GM23248 (cell line): ENCODE measurements around the gene HOXA3. TPM values are rescaled to one million over a fixed set of nuclear protein-coding genes. Genes with fewer than 3 reads are reported as not detected.

Source experiments
- DNase-seq: peaks from one replicate; pipeline ENCODE4 v3.0.0-alpha.2; 2015
- H2AFZ ChIP-seq: fragments of 200-600 bp; sonication (generic); 2 replicates; pipeline ENCODE4 v1.6.1; 2016; ENCODE audit warnings: antibody characterized with exemption
- H3F3A ChIP-seq: fragments of 200-600 bp; sonication (generic); 2 replicates; pipeline ENCODE4 v1.6.1; 2016; ENCODE audit warnings: mild to moderate bottlenecking, antibody characterized with exemption, mixed run types; ENCODE audit not compliant: insufficient read depth
- H3K27ac ChIP-seq: fragments of 200-600 bp; sonication (generic); 2 replicates; pipeline ENCODE4 v1.5.1; 2016; ENCODE audit warnings: mild to moderate bottlenecking
- H3K27me3 ChIP-seq: fragments of 200-600 bp; sonication (generic); replicated peaks from 2 replicates; pipeline ENCODE4 v1.6.1; 2016; ENCODE audit warnings: mild to moderate bottlenecking; ENCODE audit not compliant: insufficient read depth
- H3K36me3 ChIP-seq: fragments of 200-600 bp; sonication (generic); 2 replicates; pipeline ENCODE4 v1.6.1; 2016; ENCODE audit warnings: low read depth, mild to moderate bottlenecking
- H3K4me1 ChIP-seq: fragments of 200-600 bp; sonication (generic); 2 replicates; pipeline ENCODE4 v1.6.1; 2016; ENCODE audit warnings: mild to moderate bottlenecking; ENCODE audit not compliant: insufficient read depth
- H3K4me2 ChIP-seq: fragments of 200-600 bp; sonication (generic); one replicate; pipeline ENCODE4 v1.6.1; 2016; ENCODE audit warnings: mild to moderate bottlenecking; ENCODE audit not compliant: unreplicated experiment
- H3K4me3 ChIP-seq: fragments of 200-600 bp; sonication (generic); 2 replicates; pipeline ENCODE4 v1.5.1; 2016; ENCODE audit warnings: mild to moderate bottlenecking
- H3K79me2 ChIP-seq: fragments of 200-600 bp; sonication (generic); 2 replicates; pipeline ENCODE4 v1.6.1; 2016; ENCODE audit warnings: mild to moderate bottlenecking; ENCODE audit not compliant: insufficient read depth
- H3K9ac ChIP-seq: fragments of 200-600 bp; sonication (generic); 2 replicates; pipeline ENCODE4 v1.6.1; 2016; ENCODE audit warnings: mild to moderate bottlenecking
- H3K9me2 ChIP-seq: fragments of 200-600 bp; sonication (generic); 2 replicates; pipeline ENCODE4 v1.6.1; 2016; ENCODE audit warnings: mixed run types, mild to moderate bottlenecking, moderate library complexity; ENCODE audit not compliant: insufficient read depth
- H3K9me3 ChIP-seq: fragments of 200-600 bp; sonication (generic); one replicate; pipeline ENCODE4 v1.6.1; 2017; ENCODE audit warnings: low read depth
- H4K20me1 ChIP-seq: fragments of 200-600 bp; sonication (generic); 2 replicates; pipeline ENCODE4 v1.6.0; 2016; ENCODE audit not compliant: insufficient read depth
- EZH2 ChIP-seq: fragments of 200-600 bp; sonication (generic); IDR thresholded peaks from 2 replicates; pipeline ENCODE4 v1.6.1; 2018; ENCODE audit warnings: antibody characterized with exemption, mild to moderate bottlenecking; ENCODE audit not compliant: insufficient read depth, poor library complexity, severe bottlenecking
- EZH2phosphoT487 ChIP-seq: fragments of 200-600 bp; sonication (generic); IDR thresholded peaks from 2 replicates; pipeline ENCODE4 v1.6.1; 2018; ENCODE audit warnings: antibody characterized with exemption, moderate library complexity, mild to moderate bottlenecking, low read depth; ENCODE audit not compliant: insufficient read depth
- WGBS, 2 experiments: methylation state at CpG; one replicate each; pipeline ENCODE4 v1.1.6; 2015 to 2017; ENCODE audit warnings: low lambda C conversion rate in 2 of 2, low coverage in 1 of 2; ENCODE audit errors: missing lambda C conversion rate in 2 of 2; 5-methylcytosine and 5-hydroxymethylcytosine counted together
- in situ Hi-C: fragments of 300-500 bp; cut with MboI; formaldehyde crosslinking; loops from 2 replicates; pipeline ENCODE4 v1.15.0; 2020
- polyA plus RNA-seq: library from polyadenylated mRNA; unstranded; fragments of >200 nt; fragmentation: Nextera tagmentation; extraction: Ambion mirVana; gene quantifications from 2 replicates; pipeline ENCODE4 v1.2.1, GENCODE V29; 2016
- total RNA-seq: library from RNA; depleted of rRNA; stranded (reverse); fragments of >200 nt; shearing (Covaris generic); gene quantifications from 2 replicates; pipeline ENCODE4 v1.2.3, GENCODE V29; 2014

The HOXA3 gene
- total and polyA plus RNA-seq, 2 experiments from 2014 or later, result 1.2 to 2.1 TPM

GRCh38 chr7:27093184-27093895, 59.0 kb downstream of the HOXA3 start:
- WGBS, 2 experiments, result 84 to 88% methylated on average over 6 of the region's 6 CpGs
- no peak overlapping the region for H3K27ac ChIP-seq
- no peak overlapping the region for H3K4me3 ChIP-seq
- in situ Hi-C loops, result no loop called here
- peaks cover 6% of the 10 kb centered on the region; the same call in 1 of the 2 replicates for H3K27me3 ChIP-seq
- no peaks in the 10 kb centered on the region for H3K9me3 ChIP-seq
- DNase-seq, result no peak
- H3K4me1 ChIP-seq, result peaks cover 5% of the 10 kb centered on the region; the same call in 1 of the 2 replicates
- no peaks in the 10 kb centered on the region for H3K9me2 ChIP-seq
- H3K36me3 ChIP-seq, result no peaks in the 10 kb centered on the region
- H3K4me2 ChIP-seq, result no peak overlapping the region
- peaks cover 6% of the 10 kb centered on the region; the same call in 1 of the 2 replicates for H3F3A ChIP-seq
- TF ChIP-seq EZH2 (no peak), EZH2phosphoT487 (no peak)
- no peak overlapping the region for H2AFZ ChIP-seq
- peaks cover 27% of the 10 kb centered on the region for H3K79me2 ChIP-seq
- H4K20me1 ChIP-seq, result no peaks in the 10 kb centered on the region
- no peak overlapping the region for H3K9ac ChIP-seq

GRCh38 chr7:27092819-27093110, 59.6 kb downstream of the HOXA3 start:
- WGBS, 2 experiments, result 100% methylated on average over 1 of the region's 1 CpG

GRCh38 chr7:27091941-27092818, 60.2 kb downstream of the HOXA3 start:
- no peak for TF ChIP-seq EZH2
- TF ChIP-seq EZH2phosphoT487, result no peak
- H3K4me3 ChIP-seq, result no peak overlapping the region
- H3K4me2 ChIP-seq, result no peak overlapping the region
- no peak overlapping the region for H3K9ac ChIP-seq
- no peaks in the 10 kb centered on the region for H3K36me3 ChIP-seq
- no peak overlapping the region for H3K27ac ChIP-seq
- H3F3A ChIP-seq, result peaks cover 2% of the 10 kb centered on the region; the same call in 1 of the 2 replicates
- peaks cover 8% of the 10 kb centered on the region; the same call in 1 of the 2 replicates for H3K27me3 ChIP-seq
- peaks cover 5% of the 10 kb centered on the region; the same call in 1 of the 2 replicates for H3K4me1 ChIP-seq
- no peaks in the 10 kb centered on the region for H3K9me3 ChIP-seq
- 94 to 98% methylated on average over 9 of the region's 9 CpGs for WGBS, 2 experiments
- H2AFZ ChIP-seq, result no peak overlapping the region
- H4K20me1 ChIP-seq, result no peaks in the 10 kb centered on the region
- H3K79me2 ChIP-seq, result peaks cover 16% of the 10 kb centered on the region
- in situ Hi-C loops, result no loop called here
- no peaks in the 10 kb centered on the region for H3K9me2 ChIP-seq
- no peak for DNase-seq

More at GRCh38 chr7:27092819-27093110, 59.6 kb downstream of the HOXA3 start:
- peaks cover 8% of the 10 kb centered on the region; the same call in 1 of the 2 replicates for H3K27me3 ChIP-seq
- peaks cover 22% of the 10 kb centered on the region for H3K79me2 ChIP-seq
- no peak overlapping the region for H3K4me3 ChIP-seq
- H3K36me3 ChIP-seq, result no peaks in the 10 kb centered on the region
- no peaks in the 10 kb centered on the region for H3K9me3 ChIP-seq
- no peak overlapping the region for H3K27ac ChIP-seq
- in situ Hi-C loops, result no loop called here
- no peak for DNase-seq
- TF ChIP-seq EZH2phosphoT487 (no peak), EZH2 (no peak)
- H4K20me1 ChIP-seq, result no peaks in the 10 kb centered on the region
- peaks cover 6% of the 10 kb centered on the region; the same call in 1 of the 2 replicates for H3F3A ChIP-seq
- no peak overlapping the region for H3K9ac ChIP-seq
- H3K9me2 ChIP-seq, result no peaks in the 10 kb centered on the region
- H2AFZ ChIP-seq, result no peak overlapping the region
- H3K4me2 ChIP-seq, result no peak overlapping the region
- H3K4me1 ChIP-seq, result peaks cover 5% of the 10 kb centered on the region; the same call in 1 of the 2 replicates

- Histone ChIP-seq H3F3A (no peaks in the 10 kb centered on the region), H3K9me3 (no peaks in the 10 kb centered on the region), H3K9me2 (no peaks in the 10 kb centered on the region), H3K9ac (no peak overlapping the region), H3K79me2 (0 out of 2 replicates have a peak, but pooled peaks cover 6% of the 10 kb centered on the region), H3K27ac (no peak overlapping the region), H2AFZ (no peak overlapping the region), H3K4me2 (no peak overlapping the region), H3K36me3 (no peaks in the 10 kb centered on the region), H3K4me1 (peaks cover 5% of the 10 kb centered on the region; the same call in 1 of the 2 replicates), H3K27me3 (peaks cover 8% of the 10 kb centered on the region; the same call in 1 of the 2 replicates), H4K20me1 (no peaks in the 10 kb centered on the region), H3K4me3 (no peak overlapping the region)
- no peak for DNase-seq
- TF ChIP-seq EZH2phosphoT487, result no peak
- no peak for TF ChIP-seq EZH2
- 92 to 99% methylated on average over 3 of the region's 3 CpGs for WGBS, 2 experiments
- in situ Hi-C loops, result no loop called here
These were observed 61.3 kb downstream of the HOXA3 start for GRCh38 chr7:27091105-27091504.
